GM12878 (cell line): ENCODE results near the gene EYS.

Experiments
- CEBPB ChIP-seq, 2 experiments: fragments of 150-350 bp in 1 of 2; IDR thresholded peaks; 2 replicates each; pipeline ENCODE4 v1.6.1; 2012 to 2014; ENCODE audit warnings: low read depth in 2 of 2, low read length in 2 of 2, borderline replicate concordance in 1 of 2, inconsistent platforms in 1 of 2
- CTCF ChIP-seq, 3 experiments: IDR thresholded peaks in 2 of 3; conservative IDR thresholded peaks in 1 of 3; 2 replicates each; pipeline ENCODE4 v1.5.1; 2011; ENCODE audit warnings: low read depth in 3 of 3, low read length in 3 of 3, mild to moderate bottlenecking in 3 of 3, control low read depth in 2 of 3, moderate library complexity in 2 of 3, inconsistent platforms in 1 of 3, mixed read lengths in 1 of 3; ENCODE audit not compliant: control insufficient read depth in 2 of 3, insufficient read depth in 1 of 3; ENCODE audit errors: extremely low read depth in 1 of 3
- E2F4 ChIP-seq: IDR thresholded peaks from 2 replicates; pipeline ENCODE4 v1.6.1; 2012; ENCODE audit warnings: low read depth, low read length, improper control_type of control experiment
- ELK1 ChIP-seq: IDR thresholded peaks from 2 replicates; pipeline ENCODE4 v1.6.1; 2012; ENCODE audit warnings: low read depth, low read length, improper control_type of control experiment
- EP300 ChIP-seq, 2 experiments: fragments of 150-350 bp in 1 of 2; IDR thresholded peaks; 2 replicates each; pipeline ENCODE4 v1.6.1; 2011 to 2012; ENCODE audit warnings: low read depth in 2 of 2, low read length in 2 of 2, borderline replicate concordance in 1 of 2, improper control_type of control experiment in 1 of 2, inconsistent platforms in 1 of 2; ENCODE audit not compliant: control insufficient read depth in 1 of 2
- FOXM1 ChIP-seq: IDR thresholded peaks from 2 replicates; pipeline ENCODE4 v1.6.1; 2012; ENCODE audit warnings: low read depth, mild to moderate bottlenecking, inconsistent platforms, low read length, moderate library complexity
- NR2C1 ChIP-seq: fragments of 450-650 bp; IDR thresholded peaks from 2 replicates; pipeline ENCODE4 v1.6.1; 2017; ENCODE audit warnings: antibody characterized with exemption, mild to moderate bottlenecking, moderate library complexity
- SREBF1 ChIP-seq: IDR thresholded peaks from 2 replicates; pipeline ENCODE4 v1.6.1; 2012; ENCODE audit warnings: mild to moderate bottlenecking, low read length

GRCh38 chr6:65157025-65157424, 550.0 kb downstream of the EYS start:
- TF ChIP-seq ELK1 (no peak), CEBPB (IDR thresholded peaks at IDR 0.05; ENCODE audit: borderline replicate concordance in 1 of 2, low read depth in 2 of 2, low read length in 2 of 2) (no peak), CTCF (IDR thresholded peaks at IDR 0.05 in 2 of 3, conservative IDR thresholded peaks at IDR 0.05 in 1 of 3; ENCODE audit: control insufficient read depth in 2 of 3, extremely low read depth in 1 of 3, insufficient read depth in 1 of 3, low read depth in 3 of 3, low read length in 3 of 3) (no peak), EP300 (IDR thresholded peaks at IDR 0.05; ENCODE audit: borderline replicate concordance in 1 of 2, control insufficient read depth in 1 of 2, low read depth in 2 of 2, low read length in 2 of 2) (no peak), FOXM1 (no peak), SREBF1 (no peak), NR2C1 (no peak), E2F4 (no peak)
